Measurements from ENCODE around the gene MPRIP. TPM values are rescaled to one million over a fixed set of nuclear protein-coding genes. Genes with fewer than 3 reads are reported as not detected.

Gene MPRIP
- total RNA-seq, 1 donor from 2014 or later = 94.8 TPM

DNA sequence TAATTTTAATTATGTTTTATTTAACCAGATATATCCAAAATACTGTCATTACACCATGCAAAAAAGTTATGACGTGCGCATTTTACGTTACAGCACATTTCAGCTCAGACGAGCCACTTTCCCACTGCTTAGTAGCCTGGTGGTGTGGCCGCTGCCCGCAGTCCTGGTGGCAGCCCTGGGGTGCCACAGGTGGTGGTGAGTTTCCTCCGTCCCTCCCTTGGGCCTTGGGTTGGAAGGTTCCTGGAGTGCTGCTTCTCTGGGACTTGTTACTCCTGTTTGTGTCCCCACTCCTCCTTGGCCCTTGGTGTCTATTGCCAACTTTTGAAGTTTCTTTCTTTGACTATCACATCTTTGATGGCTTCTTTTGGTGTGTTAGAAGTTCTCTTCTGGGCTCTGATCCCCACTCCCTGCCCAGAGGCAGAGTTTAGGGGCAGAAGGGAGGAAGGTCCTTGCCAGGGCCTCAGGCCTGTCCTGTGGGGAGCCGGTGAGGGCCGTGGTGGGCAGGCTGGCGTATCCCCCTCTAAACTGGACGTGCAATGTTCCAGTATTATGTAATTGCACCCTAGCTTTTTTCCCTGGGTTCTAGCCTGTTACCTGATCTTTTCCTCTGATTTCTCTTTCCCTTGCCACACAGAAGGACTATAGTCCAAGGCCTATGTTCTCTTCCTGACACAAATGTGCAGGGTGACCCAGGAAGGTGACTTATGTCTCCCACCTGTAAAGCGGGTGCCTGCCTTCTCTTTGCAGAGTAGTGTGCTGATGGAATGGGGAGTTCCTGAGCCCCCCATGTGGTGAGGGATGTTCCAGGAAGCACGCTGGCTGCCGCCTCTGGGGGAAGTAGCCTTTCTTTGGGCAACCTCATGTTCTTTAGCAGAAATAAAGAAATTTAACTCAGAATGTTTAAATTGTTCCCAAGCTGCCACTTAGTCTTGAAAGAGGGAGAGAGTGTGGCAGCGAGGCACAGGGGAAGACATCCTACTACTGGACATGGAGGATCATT is 8.4 kb downstream of the MPRIP start:
- DNase-seq (ENCODE audit: low read depth in 2 of 2) = no peak

DNA sequence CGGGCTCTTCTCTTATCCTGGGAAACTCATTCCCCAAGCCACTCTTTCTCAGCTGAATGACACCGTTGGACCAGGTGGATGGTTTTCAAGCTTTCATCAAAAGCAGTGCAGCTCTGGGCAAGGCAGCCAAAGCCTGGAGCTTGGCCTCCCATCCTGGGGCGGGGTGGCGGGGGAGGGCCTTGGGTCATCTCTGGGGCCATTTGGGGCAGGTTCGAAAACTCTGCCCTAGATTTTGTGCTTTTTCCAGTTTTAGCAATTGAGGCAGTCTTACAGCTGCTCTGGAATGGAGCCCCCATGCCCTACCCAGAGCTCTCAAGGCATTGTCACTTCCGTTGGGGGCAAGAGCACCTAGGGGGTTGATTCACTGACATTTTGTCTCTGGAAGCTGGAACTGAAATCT is 9.1 kb downstream of the MPRIP start:
- no peak for DNase-seq (ENCODE audit: low read depth in 2 of 2)

GRCh38 chr17:17051791-17052461 is 9.7 kb downstream of the MPRIP start:
- no peak for DNase-seq (ENCODE audit: low read depth in 2 of 2)

- DNase-seq (ENCODE audit: low read depth in 2 of 2) = peak in 1 of 2 donors; percentile 50
These were observed 10.4 kb downstream of the MPRIP start for GRCh38 chr17:17052462-17053221.

DNA sequence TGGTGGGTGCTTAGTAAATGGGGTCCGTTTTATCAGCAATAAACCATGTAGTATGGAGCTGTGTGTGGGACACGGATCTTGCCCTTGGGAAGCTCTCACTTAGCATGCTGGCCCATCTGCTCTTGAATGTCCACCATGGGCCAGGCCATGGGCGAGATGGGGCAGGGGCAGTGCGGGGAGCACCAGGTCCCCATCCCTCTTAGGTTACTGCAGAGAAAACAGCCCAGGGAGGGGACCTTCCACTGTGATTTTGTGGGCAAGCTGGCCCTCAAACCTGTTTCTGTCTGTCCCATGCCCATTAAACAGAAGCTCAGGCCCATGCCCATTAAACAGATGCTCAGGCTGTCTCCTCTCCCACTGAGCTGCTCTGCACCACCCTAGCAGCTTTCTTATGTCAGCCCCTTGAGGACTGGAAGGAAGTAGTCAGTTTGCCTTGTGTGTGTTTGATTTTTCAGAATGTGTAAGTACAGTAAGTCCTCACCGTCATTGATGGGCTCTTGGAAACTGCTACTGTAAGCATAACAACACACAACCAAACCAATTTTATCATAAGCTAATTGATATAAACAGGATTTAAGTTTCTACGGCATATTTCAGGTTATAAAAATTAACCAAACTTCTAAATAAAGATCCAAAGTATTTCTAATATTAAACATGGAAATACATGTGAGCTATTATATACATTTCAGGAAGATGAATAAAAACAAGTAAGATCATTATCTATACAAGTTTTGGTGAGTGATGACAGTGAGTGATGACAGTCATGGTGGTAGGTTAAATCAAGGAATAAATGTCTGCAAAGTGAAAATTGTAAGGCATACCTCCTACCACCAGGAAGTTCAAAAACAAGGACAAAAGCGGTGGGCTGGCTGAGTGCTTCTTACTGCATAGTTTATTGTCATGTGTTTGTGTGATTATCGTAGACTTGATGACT is 11.5 kb downstream of the MPRIP start:
- DNase-seq (ENCODE audit: low read depth in 2 of 2) = no peak

DNA sequence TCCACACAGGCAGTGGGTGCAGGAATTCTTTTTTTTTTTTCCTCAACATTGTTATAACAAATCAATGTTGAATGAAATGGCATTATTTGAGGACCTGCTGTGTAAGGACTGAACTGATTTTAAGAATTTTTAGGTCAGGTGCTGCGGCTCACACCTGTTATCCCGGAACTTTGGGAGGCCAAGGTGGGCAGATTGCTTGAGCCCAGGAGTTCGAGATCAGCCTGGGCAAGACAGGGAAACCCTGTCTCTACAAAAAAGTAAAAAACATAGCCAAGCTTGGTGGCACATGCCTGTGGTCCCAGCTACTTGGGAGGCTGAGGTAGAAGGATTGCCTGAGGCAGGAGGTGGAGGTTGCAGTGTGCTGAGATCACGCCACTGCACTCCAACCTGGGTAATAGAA is 12.4 kb downstream of the MPRIP start:
- DNase-seq (ENCODE audit: low read depth in 2 of 2) = no peak

- peak; percentile 45 to 67 for DNase-seq (ENCODE audit: low read depth in 2 of 2)
These were observed 13.3 kb downstream of the MPRIP start for GRCh38 chr17:17055286-17056155.

- no peak for DNase-seq (ENCODE audit: low read depth in 2 of 2)
These were observed 13.9 kb downstream of the MPRIP start for GRCh38 chr17:17056156-17056539.

GRCh38 chr17:17057057-17057551 is 14.8 kb downstream of the MPRIP start:
- no peak for DNase-seq (ENCODE audit: low read depth in 2 of 2)

- no peak for DNase-seq (ENCODE audit: low read depth in 2 of 2)
These were observed 16.0 kb downstream of the MPRIP start for GRCh38 chr17:17058304-17058703.

GRCh38 chr17:17059301-17059890 is 17.1 kb downstream of the MPRIP start:
- DNase-seq (ENCODE audit: low read depth in 2 of 2) = no peak

DNA sequence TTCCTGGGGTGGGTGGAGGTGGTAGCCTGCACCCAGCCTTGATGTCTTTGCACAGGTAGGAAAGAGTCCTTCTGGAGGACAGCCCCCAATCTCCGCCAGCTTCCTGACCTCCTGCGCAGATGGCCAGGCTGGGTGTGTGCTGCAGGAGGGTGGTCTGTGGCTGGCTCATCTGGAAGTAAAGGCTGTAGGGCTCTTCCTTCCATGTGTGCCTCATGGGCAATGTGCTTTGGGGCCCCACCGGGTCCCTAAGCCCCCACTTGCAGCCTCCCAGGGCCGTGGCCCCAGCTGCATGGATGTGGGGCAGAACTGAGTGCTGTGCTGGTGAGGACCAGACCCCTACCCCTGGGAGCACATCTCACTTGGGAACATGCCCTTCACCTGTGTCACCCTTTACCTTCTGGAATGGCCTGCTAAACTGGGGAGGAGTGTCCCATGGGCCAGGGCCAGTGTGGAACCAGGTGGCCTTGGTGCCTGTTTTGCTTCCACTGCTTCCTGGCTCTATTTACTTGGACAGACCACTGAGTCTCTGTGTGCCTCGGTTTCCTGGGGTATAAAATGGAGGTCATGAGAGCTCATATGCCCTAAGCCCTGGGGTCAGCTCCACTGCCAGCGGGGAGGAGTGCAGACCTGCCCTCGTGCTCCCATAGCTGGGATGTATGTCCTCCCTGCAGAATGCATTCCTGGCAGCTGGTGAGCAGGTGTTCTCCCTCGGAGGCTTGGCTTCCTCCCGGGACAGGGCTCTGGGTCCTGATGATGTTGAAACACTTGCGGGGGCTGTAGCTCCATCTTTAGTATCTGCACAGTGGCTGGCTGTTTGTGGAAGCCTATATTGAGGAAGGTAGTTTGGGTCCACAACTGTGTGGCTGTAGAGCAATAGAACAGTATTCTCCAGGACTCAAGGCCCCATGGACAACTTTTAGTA is 18.0 kb downstream of the MPRIP start:
- no peak for DNase-seq (ENCODE audit: low read depth in 2 of 2)

DNA sequence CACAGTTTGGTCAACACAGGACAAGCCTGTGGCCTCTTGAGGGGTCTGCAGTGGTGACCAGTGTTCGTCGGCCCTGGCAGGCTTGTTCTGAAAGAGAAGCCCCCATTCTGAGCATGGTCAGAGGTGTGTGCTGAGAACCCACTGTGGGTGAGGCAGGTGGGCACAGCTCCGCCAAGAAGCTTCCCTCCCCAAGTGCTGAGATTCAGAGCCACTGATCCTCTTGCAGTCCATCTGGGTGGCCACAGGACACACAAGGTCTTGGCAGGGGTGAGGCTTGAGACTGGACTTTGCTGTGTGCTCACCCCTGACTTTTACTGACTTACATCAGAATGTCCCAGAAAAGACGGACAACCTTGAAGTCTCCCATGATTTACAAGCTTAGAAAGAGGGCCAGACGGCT is 18.7 kb downstream of the MPRIP start:
- DNase-seq (ENCODE audit: low read depth in 2 of 2) = no peak

DNA sequence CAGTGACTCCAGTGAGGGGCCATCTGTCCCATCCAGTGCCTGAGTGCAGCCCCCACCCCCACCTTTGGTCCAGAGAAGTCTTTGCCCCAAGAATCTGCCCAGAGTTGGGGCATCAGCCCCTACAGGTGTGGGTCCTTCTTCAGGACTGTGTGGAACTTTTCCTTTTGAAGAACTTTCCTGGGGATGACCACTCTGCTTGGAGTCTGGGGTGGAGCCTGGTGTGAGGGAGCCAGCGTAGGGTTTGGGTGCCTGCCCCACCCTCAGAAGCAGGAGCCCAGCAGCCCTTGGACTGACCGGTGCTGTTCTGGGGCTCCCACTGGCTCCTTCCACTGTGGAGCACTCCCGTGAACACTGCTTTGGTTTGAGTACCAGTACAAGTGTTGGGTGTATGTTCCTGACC is 19.3 kb downstream of the MPRIP start:
- DNase-seq (ENCODE audit: low read depth in 2 of 2) = no peak

DNA sequence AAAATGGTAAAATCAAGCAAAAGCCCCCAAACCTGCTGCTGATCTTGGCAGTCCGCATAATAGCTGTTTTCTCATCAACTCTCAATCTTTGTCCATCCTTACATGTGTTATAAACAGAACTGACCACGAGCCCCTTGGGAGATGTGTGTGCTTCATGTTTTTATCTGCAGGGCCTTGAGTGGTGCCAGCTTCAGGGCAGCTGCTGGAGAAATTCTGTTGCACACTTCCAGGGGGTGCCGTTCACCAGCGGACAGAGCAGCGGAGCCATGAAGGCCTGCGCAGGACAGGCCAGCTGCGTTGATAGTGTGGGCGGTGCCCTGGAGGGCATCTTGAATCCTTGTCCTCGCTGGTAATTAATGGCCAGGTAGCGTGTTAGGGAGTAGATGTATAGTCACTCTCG is 20.1 kb downstream of the MPRIP start:
- no peak for DNase-seq (ENCODE audit: low read depth in 2 of 2)

DNA sequence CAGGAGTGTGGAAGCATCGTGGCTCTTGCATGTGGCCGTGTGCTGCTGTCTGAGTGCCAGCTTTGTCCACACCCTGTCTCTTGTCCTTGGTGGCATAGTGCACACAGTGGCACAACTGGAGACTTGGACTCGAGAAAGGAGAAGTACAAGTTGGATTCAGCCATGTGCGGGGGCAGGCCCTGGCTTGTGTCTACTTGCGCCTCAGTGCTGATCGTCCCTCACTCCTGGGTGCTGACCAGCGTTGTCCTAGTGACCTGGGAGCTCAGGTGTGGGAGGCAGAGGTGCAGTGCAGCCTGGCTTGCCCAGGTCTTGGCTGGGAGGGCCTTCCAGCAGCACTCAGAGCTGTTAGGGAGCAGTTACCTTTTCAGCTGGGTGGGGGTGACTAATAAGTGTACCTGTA is 20.6 kb downstream of the MPRIP start:
- DNase-seq (ENCODE audit: low read depth in 2 of 2) = no peak

DNA sequence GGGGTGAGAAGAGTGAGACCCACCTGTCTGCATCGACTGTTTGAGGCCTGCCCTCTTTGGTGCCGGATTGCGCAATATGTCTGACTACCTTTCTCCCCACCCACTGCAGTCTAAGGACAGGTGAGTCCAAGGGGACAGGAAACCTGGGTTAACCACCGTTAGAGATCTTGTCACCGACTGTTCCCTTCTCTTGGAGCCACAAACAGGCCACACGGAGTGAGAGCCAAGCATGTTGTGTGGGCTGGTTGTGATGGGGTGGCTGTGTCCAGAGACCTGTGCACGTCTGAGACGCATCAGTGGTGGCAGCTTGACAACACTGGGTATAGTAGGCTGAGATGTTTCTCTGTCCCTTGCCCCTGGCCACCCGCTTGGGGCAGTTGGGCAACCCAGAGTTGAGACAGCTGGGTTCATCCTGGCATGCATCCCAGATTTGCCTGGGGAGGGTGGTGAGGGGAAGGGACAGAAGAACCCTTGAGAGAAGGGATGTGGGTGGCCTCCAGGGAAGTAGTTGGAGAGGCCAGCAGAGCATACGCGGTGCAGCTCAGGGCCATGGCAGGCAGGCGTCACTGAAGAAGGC is 21.4 kb downstream of the MPRIP start:
- no peak for DNase-seq (ENCODE audit: low read depth in 2 of 2)

GRCh38 chr17:17064322-17064721 is 22.1 kb downstream of the MPRIP start:
- no peak for DNase-seq (ENCODE audit: low read depth in 2 of 2)
